GM12872 (cell line): ENCODE data around the gene MRPS16.

ENCODE experiments used
- TF ChIP-seq, protein P1 (sequence below): IDR thresholded peaks from 3 replicates; pipeline ENCODE4 v1.5.1; 2011; ENCODE audit warnings: low read depth, mild to moderate bottlenecking, low read length, moderate library complexity; ENCODE audit not compliant: insufficient read depth

MRPS16 gene

DNA sequence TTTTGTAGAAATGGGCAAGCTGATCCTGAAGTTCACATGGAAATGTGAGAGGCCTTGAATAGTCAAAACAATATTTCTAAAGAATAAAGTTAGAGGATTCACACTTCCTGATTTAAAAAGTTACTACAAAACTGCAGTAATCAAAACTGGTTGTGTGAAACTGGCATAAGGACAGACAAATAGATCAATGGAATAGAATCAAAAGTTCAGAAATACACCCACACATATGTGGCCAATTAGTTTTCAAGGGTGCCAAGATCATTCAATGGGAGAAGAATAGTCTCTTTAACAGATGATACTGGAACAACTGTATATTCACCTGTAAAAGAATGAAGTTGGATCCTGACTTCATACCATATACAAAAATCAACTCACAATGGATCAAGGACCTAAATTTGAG, 33.1 kb downstream of the MRPS16 start:
- TF ChIP-seq, protein P1, sequence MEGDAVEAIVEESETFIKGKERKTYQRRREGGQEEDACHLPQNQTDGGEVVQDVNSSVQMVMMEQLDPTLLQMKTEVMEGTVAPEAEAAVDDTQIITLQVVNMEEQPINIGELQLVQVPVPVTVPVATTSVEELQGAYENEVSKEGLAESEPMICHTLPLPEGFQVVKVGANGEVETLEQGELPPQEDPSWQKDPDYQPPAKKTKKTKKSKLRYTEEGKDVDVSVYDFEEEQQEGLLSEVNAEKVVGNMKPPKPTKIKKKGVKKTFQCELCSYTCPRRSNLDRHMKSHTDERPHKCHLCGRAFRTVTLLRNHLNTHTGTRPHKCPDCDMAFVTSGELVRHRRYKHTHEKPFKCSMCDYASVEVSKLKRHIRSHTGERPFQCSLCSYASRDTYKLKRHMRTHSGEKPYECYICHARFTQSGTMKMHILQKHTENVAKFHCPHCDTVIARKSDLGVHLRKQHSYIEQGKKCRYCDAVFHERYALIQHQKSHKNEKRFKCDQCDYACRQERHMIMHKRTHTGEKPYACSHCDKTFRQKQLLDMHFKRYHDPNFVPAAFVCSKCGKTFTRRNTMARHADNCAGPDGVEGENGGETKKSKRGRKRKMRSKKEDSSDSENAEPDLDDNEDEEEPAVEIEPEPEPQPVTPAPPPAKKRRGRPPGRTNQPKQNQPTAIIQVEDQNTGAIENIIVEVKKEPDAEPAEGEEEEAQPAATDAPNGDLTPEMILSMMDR = no peak

DNA sequence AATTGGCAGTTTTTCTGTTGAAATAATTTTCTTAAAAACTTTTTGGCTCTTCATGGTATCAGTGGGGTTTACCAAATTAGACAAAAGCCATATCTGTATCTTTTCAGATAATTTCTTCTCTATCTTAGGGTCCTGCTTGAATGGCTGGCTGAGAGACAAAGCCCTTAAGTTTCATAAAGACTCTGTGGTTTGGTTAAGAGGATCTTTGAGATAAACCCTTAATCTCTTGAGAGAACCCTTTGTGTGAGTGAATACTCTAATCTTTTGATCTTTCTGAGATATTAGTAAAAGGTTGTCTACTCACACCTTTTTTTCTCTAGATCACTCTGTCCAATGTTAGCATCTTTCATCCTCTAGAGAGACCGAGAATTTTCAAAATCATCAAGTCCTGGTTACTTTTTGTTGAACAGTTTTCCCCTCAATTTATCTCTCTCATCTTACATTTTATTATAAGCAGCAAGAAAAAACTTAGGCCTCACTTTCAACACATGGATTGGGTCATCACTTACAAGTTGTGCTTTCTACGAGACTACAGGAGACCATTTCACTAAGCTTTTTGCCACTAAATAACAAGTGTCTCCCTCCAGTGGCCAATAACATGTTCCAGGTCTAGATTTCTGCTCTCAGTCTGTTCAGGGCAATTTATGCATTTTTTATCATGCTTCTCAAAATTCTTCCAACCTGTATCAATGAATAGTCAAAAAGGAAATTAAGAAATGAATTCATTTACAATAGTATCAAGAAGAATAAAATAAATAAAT, 33.8 kb downstream of the MRPS16 start:
- TF ChIP-seq, protein P1 = peak; percentile 51

DNA sequence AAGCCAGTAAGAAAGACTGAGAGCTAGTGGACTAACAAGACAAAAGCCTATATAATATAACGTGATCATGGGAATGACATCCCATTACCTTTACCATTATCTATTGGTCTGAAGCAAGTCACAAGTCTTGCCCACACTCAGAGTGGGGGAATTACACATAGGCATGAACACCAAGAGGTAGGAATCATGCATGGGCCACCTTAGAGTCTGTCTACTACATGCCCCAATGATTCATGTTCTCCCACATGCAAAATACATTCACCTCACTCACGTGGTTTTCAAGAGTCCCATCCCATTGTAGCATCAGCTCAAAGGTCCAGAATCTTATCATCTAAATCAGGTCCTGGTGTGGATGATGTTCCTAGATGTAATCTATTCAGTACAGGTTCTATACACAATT, 34.8 kb downstream of the MRPS16 start:
- TF ChIP-seq, protein P1 = no peak

DNA sequence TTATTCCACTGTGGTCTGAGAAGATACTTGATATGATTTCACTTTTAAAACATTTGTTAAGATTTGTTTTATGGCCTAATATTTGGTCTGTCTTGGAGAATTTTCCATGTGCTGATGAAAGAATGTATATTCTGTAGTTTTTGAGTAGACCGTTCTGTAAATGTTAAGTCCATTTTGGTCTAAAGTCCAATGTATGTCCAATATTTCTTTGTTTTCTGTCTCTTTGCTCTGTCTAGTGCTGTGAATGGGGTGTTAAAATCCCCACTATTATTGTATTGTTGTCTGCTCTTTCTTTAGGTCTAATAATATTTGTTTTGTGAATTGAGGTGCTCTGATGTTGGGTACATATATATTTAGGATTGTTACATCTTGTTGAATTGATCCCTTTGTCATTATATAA, 36.7 kb downstream of the MRPS16 start:
- TF ChIP-seq, protein P1 = no peak

DNA sequence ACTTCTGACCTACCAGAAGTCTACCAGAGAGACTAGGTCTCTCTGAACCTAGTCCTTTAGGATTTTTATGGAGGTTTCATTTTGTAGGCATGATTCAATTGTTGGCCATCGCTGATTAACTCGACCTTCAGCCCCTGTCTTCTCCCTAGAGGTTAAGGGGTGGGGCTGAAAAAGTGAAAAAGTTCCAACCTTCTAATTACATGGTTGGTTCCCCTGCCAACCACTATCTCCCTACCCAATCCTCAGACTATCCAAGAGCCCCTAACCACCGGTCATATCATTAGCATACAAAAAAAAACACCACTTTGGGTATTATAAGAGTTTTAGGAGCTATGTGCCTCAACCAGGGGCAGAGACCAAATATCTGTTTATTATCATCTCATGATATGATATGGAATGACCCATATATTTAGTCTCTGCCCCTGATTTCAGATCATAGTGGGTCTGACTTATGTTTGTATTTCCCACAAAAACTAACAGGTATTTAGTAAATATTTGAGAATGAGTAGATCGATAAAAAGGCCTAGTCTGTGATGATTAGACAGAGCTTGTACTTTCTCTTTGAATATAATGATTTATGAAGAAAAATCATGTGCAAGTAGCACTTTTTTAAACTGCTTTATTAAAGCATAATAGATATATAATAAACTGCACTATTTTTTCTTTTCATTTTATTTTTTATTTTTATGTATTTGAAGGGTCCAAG, 41.2 kb downstream of the MRPS16 start:
- TF ChIP-seq, protein P1 = no peak

DNA sequence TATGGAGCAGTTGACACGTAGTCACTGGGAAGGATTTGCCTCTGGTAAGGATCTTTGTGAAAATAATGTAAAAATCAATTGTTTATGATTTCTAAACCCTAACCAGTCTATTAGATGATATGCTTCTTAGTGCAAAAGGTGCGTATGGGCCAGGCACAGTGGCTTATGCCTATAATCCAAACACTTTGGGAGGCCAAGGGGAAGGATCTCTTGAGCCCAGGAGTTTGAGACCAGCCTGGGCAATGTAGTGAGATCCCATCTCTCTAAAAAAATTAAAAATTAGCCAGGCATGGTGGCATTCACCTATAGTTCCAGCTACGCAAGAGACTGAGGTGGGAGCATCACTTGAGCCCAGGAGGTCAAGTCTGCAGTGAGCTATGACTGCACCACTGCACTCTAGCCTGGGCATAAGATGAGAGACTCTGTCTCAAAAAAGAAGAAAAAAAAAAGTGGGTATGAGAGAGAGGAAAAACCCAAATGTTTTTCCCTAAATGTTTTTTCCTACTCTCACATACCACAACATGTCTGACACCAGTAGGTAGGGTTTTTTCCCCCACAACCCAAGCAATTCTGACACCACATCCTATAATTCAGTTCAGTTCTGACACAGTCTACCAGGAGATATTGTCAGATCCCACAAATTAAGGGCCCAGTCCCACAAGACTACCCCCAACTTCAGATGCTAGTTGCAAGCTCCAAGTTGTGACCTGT, 41.9 kb downstream of the MRPS16 start:
- TF ChIP-seq, protein P1 = no peak

DNA sequence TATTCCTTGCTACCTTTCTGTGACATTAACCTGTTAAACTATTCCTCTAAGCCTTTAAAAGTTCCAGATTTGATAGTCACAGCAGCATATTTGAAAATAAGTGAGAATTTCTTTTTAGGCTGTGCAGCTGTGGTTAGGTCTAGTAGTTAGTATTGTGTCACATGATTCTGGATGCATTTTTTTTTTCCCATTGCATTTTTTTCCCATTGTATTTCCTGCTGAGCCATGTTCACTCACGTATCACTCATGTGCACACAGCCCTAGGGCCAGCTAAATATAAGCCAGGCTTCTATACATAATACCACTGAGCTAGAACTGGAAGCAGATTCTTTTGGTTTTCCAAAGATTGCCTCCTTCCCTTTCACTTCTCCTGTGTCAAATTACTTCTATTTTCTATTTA, 42.7 kb downstream of the MRPS16 start:
- TF ChIP-seq, protein P1 = no peak
